Activated T-helper 1 cell treated with Interleukin-2 at 50 U/mL for 16 hours (primary cell): Measurements from ENCODE around the gene XCL1.

Experiments
- DNase-seq: peaks from one replicate; pipeline ENCODE4 v3.0.0-alpha.2; 2020; ENCODE audit warnings: low read depth

XCL1 gene

DNA sequence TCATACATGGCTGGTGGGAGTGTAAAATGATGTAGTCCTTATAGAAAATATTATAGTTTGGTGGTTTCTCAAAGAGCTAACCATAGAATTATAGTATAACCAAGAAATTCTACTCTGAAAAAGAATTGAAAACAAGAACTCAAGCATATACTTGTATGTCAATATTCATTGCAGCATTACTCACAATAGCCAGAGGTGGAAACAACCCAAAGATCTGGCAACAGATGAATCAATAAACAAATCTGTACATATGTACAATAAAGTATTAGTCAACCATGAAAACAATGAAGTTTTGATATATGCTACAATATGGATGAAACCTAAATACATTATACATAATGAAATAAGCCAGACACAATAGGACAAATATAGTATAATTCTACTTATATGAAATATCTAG is 29.7 kb downstream of the XCL1 start:
- no peak for DNase-seq

DNA sequence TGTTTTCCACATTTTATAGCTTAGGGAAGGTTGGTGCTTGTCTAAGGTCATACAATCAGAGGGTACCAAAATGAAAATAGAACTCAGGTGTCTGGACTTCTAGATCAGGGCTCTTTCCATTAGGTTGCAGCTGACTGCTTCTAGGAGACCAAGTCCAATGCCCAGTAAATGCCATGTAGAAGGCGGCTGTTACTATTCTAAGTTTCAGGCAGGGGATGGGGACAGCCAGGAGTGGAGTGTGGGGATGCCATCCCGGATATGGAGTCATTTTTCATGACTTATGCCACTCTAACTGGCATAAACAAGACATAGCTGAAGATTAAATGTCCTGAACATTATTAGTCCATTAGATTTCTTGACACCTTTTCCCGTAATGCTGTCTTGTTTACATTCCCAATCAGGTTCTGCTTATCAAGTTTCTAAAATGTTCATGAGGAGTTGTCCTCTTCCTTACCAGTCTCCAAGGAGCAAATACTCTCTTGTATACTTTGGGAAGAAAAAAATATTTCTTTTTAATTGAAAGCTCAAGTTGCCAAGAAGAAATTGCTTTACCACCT is 31.5 kb downstream of the XCL1 start:
- DNase-seq, result no peak

DNA sequence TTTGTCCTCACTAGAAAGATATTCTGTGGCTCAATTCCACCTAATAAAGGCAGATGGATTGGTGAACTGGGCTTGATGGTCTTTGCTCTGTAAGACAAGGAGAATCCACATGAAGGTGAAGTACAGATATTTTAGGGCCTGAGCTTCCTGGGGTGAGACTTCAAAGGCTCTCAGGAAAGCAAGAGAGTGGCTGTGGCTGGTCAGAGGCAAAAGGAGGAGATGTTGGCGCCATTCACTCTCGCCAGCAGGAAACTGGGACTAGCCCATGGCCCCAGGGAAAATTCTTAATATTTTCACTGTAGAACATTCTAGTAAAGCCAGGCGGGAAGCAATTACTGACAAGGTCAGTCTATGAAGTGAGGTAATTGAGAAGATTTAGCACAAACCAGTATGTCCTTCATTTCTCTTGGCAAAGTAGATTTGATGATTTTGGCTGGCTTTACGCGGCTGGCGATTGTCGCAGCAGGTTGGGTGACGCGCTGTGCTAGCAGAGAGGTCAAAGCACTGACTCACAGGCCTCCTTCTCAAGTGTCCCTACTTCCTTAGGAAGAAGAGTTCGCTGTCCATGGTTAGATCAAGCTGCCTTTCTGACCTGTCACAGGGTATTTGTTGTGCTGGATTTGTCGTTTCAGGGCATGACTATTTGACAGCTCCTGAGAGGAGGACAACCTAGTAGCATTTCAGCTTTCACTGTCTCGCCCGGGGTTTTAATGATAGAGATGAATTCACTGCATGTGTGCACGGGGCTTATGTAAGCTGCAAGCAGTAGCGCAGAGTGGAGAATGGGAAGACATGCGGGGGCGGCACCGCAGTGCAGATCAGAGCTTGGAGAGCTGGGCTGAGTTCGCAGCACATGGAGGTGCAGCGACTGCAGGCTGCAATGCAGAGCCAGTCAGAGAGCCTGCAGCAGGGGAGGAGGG is 32.7 kb downstream of the XCL1 start:
- DNase-seq, result no peak

DNA sequence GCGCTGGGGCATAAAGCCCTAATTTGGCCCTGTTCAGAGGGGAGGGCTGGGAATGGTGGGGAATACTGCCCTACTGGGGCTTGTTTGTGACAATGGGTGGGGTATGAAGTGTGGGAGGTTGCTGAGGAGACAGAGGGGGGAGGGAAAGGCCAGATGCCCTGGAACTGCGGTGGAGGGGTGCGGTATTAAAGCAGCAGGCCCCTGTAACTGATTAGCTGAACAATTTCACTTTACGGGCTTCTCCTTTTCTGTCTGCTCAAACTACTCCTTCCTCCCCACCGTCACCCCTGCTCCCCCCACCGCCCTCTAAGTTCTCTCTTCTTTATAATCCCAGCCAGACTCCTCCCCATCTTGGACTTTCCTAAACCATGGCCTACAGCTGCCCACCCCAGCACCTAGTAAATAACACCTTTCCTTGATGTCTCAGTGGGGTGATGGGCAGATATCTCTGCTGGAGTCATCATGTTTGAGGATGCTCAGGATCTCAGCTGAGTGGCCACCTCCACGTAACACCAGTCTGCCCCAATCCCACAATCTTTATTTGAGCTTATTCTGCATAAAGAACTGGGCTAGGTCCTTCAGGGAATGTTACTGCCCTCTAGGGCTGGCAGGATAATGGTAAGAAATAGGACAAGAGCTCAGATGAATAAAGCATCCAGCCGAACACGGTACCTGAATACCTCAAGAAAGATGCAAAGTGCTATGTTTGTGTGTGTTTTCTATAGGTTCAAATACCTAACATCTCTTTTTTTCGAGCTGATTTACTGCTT is 33.5 kb downstream of the XCL1 start:
- DNase-seq, result no peak

DNA sequence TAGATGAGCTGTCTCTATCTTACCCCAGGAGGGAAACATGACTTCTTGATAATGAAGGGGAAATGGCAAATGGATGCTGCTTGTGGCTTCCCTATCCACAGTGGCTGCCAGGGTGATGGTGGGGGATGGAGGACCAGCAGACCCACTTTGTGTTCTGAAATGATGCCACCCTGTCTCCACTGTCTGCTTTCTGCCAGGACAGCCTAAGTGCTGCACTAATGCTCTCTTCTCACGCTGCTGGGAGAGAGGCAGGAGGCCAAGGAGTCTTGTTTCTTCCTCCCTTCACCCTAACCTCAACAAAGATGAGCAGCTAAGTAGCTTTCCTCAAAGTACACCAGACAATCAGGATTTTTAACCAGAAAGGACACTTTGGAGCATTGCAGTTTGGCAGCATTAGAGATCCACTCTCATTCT is 36.6 kb downstream of the XCL1 start:
- DNase-seq, result no peak

DNA sequence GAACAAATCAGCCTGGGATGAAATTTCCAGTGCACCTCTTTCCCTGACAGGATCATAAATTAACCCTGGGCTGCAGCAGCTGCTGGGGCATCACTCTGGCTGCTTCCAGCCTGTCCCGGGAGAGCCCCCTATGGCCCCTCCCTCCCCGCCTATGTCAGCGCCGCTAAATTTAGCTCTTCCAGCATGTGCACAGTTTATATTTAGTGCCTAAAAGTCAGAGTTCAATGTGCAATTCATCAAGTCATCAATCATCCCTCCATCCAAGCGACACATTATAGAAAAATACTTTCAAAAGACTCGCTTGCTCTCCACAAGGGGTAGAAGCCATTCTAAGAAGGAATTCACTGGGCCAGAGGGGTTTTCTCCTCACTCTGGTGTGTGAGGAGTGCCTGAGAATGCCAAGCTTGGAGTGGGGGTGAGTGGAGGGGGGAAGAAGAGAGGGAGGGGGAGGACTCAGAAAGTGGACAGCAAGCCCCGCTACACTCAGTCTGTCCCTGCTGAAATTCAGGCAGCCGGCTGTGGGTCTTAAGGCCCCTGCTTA is 37.4 kb downstream of the XCL1 start:
- DNase-seq, result no peak

DNA sequence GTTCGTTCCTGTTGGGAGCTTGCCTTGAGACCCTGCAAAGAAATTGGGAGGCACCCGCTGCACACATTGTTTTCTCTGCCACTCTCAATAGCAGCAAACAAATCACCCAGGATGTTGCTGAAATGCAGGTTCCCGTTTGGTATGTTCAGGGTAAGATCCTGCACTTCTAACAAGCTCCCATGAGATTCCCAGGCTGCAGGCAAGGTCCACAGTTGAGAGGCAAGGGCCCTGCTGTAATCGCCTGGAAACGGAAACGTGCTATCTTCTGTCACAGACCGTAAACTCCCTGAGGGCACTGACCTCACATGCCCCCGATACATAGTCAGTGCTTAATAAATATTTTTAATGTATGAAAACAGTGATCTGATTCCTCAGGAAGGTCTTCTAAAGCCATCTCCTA is 37.8 kb downstream of the XCL1 start:
- no peak for DNase-seq

DNA sequence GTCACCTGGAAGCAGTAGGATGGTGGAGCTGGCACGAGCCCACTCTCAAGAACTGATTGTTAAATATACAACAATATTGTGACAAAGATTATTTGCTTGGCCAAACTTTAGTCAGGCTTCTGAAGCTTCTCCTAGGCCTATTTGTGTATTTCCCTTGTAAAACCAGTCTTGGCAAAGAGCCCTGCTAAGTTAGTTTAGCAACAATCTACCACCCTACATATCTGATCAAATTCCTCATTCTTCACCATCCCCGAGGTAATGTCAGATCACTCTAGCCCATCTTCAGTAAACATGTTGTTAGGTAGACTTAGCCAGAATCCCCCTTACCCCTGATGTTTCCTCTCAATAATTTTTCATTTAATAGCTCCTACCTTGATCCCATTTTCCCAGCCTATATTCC is 39.6 kb downstream of the XCL1 start:
- DNase-seq, result no peak

DNA sequence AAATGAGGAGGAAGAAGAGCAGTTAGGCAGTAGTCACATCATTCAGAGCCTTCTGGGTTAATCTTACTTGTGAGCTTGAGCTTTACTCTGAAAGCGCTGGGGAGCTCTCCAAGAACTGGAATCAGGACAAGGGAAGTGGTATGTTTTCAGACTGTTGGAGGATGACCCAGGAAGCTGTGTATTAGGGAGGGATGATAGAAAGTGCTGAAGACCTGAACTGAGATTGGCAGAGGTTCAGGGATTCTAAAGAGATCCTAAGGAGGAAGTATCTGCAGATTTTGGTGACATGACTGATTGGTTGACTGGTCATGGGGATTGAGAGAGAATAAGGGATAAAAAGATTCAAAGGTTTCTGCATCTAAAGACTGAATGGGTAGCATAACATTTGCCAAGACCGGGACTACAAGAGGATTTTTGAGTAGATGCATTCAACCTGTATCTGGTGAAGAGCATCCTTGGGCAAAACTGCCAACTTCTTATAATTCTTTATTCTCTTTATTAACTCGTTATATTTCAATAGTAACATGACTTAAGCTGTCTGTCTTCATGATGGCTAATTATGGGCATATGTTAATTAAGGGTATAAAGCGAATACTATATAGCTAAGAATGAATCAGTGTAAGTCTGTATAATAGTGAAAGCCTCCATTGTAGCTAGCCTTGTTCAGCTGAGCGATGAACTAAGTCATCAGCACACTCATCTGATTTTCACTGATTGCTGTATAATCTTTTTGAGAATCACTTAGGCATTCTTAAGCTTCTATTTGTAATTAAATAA is 41.8 kb downstream of the XCL1 start:
- no peak for DNase-seq

DNA sequence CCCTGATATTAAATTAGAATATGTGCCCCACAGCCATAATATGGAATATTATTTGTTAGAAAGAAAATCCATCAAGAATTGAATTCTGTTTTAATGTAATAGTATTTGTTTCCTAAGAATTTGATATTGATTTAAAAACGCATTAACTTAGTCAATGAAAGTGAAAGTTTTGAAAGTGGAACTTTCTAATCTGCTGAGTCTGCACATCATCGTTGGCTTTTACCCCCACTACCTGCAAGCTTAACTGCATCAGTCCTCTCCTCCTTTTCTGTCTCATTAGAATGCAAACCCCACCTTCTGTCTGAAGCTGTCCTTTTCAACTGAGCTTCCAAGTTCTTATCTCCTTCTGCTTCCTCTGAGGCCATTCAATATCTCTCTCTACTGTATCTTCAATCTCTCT is 42.5 kb downstream of the XCL1 start:
- DNase-seq, result no peak

DNA sequence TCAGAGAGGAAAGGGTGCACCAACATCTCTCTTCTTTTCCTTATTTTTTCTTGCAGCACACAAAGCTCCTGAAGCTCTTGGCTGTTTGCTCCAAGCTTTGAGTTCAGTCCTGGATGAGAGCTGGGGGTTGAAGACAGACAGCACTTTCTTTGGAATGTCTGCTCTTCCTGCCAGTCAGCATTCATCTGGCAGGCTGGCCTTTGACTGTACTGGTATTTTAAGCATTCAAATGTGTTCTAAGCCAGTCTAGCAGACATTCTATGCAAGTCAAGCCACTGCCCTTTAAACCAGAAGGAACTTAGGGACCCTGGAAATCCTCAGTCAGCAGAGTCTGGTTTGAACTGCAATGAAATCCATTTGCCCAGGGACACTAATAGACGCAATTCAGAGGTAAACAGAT is 45.0 kb downstream of the XCL1 start:
- DNase-seq, result no peak

DNA sequence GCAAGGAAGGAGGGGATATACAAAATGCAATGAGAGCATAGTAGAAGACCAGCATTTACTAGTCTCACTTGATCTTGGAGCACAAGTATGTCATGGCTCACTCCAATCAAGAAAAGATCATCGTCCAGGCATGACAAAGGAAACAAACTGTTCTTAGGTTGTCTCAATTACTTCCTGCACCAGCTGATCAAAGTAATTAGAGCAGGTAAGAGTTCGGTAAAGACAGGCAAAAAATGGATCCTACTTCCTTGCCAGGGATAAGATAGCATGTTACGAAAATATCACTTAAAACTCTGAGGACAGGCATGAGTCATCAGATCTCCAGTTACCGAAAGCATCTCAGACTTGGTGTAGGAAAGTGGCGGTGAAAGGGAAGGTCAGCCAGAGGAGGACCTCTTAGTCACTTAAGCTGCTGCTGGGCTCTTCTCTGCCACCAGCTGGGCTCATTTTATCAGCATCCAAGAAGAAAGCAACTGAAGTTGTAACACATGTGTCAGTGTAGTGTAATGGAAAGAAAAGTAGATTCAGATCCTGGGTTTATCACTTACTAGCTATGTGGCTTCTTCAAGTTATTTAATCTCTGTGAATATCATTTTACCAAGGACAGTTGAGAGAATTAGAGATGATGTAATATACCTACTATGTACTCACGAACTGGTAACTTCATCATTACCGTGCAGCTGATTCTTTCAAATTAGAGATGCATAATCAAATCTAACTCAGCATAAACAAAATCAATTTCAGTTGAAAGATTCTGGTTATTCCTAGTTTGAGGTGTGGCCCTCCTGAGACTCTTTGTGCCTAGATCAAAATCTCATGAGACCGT is 46.8 kb downstream of the XCL1 start:
- DNase-seq, result no peak

DNA sequence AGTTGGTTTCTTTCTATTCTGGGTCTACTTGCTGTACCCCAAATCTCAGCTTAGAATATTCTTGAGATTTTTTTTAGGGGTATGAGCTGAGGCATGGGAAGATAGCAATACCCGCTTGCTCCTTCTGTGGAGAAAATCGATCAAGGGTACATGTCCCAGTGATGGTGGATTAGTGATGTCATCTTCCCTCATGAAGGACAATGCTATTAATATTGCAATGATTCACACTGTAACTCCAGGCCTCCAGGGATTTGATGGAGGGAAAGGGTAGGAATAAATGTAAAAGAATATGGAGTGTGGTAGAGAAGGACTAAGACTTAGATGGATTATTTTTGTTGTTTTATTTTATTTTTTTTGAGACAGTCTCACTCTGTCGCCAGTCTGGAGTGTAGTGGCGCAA is 47.4 kb downstream of the XCL1 start:
- no peak for DNase-seq

DNA sequence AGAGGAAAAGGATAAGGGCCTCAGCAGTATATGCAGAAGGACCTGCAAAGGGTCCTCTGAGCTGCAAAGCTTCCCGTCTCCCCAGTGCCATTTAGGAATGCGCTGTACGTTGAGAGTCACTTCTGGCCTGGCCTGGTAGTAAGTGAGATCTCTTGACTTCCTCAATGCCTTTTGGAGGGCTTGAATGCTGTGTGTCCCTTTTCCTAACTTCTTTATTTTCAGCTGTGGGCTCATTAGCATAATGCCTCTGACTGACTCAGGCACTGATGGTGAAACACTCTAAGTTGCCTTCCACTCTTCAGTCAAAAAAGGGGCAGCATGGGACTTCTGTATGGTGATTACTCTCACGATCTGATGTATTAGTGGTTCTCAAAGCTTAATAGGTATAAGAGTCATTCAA is 49.9 kb downstream of the XCL1 start:
- no peak for DNase-seq

DNA sequence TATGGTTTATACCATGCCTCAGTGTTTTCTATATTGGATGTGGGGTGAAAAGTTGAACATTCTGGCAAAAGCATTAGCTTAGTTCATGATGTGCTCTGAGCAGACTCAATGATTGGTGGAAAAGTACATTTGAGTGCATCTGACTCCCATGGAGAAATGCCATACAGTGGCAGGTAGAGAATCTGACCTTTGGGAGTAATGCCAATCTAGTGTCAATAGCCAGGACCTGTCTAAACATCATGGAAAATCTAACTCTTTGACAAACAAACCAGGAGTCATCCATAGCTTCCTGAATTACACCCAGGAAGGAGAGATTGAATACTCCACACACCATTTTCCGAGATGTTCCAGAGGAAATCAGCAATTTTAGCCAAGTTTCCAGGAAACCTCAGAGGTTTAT is 51.0 kb downstream of the XCL1 start:
- no peak for DNase-seq

DNA sequence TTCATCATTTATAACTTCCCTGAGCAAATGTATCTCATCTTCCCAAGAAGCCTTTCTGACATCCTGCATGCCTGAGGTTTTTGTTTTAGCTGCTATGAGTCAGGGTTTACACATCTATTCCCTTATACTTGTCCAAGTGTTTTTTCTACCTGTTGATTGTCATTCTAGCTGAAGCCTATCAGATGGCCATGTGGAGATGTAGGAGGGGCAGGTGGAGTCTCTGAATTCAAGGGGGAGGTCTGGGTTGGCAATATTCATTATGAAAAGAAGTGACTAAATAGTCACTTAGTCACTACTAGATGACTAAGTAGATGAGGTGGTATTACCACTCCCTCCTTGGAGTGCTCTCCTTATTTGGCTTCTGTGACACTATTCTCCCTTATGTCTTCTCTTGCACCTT is 52.4 kb downstream of the XCL1 start:
- DNase-seq, result no peak

DNA sequence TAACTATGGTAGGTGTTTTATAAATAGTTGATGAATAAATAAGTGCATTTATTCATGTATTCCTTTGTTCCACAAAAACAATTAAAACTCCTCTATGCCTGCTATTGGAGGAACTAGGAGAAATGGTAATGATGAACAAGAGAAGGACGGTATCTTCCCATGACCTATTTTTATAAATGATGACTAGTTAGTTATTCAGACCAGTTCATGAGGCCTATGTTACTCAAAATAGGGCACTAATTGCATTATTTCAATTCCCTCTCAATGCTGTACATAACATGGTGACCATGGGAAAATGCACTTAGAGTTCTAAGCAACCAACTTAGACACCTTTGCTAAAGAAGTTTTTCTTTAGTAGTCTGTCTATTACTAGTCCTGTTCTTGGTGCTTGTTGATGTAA is 53.1 kb downstream of the XCL1 start:
- no peak for DNase-seq
